Measurements from ENCODE around the gene ATG10.
"Not testable (repeated sequence)": the region's sequence is repeated elsewhere in the genome, so short reads cannot be mapped to it uniquely, and the experiment has no call there.

The ATG10 gene

DNA sequence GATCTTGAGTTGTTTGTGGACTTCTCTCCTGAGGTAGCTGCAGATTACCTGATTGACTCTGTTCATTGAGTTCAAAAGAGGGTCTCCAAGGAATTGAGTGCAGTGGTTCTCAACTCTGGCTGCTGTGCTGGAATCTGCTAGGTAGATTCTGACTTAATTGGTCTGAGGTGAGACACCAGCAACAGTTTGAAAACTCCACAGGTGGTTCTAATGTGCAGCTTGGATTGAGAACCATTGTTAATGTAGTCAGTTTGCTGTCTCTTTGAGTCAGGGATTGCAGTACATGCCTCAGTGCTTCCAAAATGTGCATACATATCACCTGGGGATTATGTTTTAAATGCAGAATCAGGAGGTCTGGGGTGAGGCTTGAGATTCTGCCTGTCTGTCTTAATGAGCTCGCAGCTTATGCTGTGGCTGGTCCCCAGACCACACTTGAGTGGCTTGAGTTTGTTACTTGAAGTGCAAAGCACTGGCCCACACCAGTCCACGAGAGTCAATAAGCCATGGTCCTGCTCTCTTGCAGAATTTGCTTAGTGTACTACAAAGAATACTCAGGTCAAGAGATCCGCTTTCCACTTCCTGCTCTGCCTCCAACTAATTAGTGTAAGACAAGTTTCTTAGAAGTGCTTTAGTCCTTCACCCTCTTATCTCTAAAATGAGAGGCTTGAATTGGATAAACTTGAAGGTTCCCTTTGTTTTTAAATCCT is 82.3 kb downstream of the ATG10 start:
- DNase-seq (ENCODE audit: low read depth, low spot score) = no peak

DNA sequence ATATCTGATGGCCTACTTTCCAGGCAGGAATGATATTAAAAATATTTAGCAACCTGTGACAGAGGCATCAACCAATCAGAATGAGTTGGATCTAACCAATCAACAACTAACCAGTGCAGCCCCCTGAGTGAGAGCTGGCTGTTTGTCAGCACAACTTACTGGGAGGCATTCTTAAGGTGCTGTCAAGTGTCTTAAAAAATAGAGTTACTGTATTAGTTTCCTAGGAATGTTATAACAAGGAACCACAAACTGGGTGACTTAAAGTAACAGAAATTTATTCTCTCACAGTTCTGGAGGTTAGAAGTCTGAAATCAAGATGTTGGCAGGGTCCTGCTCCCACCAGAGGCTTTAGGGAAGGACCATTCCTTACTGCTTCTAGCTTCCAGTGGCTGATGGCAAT is 85.2 kb downstream of the ATG10 start:
- peak; percentile 72 for DNase-seq (ENCODE audit: low read depth, low spot score)

DNA sequence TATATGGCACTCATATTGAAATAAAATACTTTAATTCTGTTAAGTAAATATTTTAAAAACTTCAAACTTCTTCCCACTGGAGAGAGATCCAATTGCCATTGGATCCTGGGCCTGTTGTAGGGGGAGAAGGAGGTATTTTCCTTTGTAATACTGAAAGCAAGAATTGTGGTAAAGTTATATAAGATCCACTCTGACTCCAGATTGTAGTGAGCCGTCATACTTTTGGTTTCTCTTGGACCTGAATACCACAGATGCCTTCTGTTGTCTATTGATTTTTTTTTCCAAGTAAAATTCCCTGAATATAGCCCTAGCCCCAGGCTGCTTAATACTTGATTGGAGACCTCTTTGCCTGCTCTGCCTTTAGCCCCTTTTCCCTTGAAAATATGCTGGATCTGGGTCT is 86.9 kb downstream of the ATG10 start:
- peak; percentile 47 for DNase-seq (ENCODE audit: low read depth, low spot score)

DNA sequence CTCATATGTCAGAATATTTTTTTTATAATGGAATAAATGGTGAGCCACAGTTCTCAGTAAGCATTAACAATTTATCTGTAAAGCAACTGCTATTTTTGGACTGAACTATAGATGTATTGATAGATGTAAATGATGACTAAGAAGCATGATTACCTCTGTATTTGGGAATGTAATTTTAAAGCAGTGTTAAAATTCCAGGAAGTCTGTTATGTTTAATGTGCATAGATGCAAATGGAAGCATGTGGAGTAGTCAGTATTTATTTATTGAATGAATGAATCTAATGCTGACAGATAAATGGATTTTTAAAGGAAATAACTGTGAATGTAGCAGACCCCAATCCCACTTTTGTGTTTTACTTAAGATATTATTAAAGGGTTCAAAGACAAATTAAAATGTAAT is 95.0 kb downstream of the ATG10 start:
- no peak for DNase-seq (ENCODE audit: low read depth, low spot score)

DNA sequence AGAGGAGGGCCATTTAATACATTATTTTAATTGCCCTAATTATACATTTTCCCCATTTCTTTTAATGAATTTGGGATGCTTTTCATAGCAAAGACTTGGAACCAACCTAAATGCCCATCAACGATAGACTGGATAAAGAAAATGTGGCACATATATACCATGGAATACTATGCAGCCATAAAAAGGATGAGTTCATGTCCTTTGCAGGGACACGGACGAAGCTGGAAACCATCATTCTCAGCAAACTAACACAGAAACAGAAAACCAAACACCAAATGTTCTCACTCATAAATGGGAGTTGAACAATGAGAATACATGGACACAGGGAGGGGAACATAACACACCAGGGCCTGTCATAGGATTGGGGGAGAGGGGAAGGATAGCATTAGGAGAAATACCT is 96.2 kb downstream of the ATG10 start:
- not testable (repeated sequence) for DNase-seq (ENCODE audit: low read depth, low spot score)

DNA sequence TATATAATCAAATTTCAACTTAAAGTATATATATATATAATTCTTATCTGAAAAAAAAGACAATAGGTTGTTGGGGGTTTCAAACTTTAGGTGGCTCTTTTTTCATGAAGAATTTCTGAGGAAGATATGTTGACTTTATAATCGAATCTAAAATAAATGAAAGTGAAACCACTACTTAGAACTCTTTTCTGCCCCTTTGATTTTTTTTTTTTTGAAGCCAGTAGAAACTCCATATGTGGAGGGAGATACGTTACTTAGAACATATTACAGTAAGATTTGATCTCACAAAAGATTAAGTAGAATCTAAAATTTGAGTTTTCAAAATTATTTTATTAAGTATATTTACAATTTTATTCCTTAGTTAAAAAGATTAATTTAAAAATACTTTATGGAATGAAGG is 96.9 kb downstream of the ATG10 start:
- DNase-seq (ENCODE audit: low read depth, low spot score) = no peak

DNA sequence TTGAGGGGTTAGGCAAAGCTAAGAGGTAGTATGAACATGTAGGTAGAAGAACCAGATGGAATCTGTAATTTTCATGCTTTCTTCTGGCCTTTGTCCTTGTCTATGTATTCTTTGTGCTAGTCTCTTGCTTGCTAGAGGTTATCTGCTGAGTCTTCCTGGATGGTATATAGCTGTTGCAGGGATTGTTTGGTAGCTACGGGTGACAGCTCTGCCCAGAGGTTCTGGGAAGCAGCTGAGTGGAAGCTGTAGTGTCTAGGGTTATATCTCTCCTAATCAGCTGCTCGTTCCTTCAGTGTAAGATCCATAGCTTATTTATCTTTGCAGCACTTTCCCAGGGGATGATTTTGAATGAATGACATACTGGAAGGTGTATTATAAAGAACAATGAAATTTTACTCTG is 100.3 kb downstream of the ATG10 start:
- no peak for DNase-seq (ENCODE audit: low read depth, low spot score)

DNA sequence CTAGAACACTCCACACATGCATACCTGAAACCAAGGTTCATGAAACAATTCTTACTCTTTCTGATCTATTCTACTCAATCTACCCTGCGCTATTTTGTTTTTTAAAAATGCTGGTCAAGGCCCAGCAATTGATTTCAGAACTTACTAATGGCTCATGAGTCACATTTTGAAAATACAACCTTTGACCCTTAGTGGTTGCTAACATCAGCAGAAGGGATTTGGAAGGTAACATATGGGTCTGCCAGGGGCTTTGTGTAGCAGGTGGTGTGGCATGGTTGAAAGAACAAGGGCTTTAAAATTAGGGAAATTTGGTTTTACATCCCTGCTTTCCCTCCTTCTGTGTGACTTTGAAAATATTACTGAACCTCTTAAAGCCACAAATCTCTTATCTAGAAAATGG is 101.4 kb downstream of the ATG10 start:
- DNase-seq (ENCODE audit: low read depth, low spot score) = no peak

DNA sequence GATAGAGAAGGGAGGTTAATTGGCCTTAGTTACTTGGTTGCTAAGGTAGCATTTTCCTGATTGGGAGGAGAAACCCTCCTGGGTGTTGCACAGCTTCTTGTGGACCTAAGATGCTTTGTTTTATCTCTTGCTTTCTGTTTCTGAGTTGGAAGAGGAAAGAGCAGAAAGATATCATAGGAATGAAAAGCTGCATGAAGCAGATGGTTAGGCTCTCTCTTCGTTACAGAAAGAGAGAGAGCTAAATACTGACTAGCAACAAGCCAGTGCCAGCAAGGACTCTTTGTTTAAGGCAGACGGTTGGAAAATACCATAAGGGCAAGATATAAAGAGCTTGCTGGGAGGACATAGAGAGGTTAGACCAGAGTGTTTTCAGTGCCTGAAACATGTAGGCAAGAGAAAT is 103.1 kb downstream of the ATG10 start:
- DNase-seq (ENCODE audit: low read depth, low spot score) = peak; percentile 4

DNA sequence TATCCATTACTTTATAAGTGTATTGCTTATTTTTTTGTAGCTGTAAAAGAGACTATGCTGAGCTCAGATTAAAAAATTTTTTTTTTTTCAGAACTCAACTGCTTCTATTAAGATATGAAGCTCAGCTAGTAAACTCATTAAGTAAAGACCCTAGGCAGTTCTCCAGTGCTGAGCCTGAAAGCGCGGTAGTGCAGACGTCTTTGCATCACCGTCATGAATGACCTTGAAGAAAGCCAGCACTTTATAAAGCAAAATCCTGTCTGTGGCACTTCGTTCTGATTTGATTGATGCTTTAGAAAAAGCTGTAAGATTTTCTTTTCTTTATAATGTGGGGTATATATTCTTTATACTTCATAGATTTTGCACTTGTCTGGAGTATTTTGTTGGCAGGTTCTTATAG is 105.7 kb downstream of the ATG10 start:
- no peak for DNase-seq (ENCODE audit: low read depth, low spot score)

DNA sequence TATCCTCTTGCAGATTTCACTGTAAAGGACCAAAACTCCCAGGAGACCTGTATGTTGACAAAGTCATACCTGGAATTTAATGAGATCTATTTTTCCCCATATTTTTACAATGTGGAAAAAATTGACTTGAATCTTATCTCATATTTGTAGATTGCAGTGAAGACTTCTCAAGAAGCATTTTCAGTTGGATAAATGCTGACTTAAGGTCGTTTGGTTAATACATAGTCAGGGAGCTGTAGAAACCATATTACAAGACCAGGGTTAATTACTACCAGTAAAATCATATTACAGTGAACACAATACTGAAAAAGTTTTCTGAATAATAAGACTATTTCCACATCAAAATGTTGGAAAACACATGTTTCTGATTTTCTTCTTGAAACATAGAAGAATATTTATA is 119.8 kb downstream of the ATG10 start:
- no peak for DNase-seq (ENCODE audit: low read depth, low spot score)

DNA sequence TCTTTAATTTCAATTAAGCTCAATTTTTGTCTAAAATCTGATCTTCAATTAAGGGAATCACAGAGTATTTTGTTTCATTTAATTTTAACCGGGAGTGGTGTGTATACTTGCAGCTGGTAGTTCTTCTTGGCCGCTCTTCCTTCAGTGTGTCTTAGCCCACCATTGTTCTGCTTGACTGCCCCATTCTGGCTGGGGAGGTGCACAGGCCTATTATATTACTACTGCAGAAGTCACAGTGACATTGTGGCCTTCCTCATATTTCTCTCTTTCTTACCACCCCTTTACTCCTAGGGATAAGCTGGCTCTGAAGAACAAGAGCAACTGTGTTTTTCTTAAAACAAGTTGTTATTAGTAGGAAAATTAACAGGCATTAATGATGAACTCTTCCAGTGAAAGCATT is 123.7 kb downstream of the ATG10 start:
- DNase-seq (ENCODE audit: low read depth, low spot score) = no peak

DNA sequence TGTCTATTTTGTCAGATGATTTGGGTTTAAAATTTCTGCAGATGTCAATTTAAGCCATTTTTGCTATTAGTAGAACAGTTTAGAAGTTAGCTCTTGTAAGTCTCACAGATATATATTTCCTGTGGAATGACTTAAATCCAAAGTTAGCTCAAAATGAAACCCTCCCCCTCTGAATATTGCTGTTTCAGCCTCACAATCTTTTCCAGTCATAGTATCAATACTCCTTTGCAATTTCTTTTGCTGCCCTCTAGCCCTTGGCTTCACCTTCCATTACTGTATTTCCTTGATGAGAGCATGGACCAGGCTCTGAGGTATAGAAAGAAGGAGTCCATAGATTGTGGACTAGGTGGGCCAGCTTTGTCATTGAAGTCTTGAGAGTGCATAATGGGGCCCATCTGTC is 124.4 kb downstream of the ATG10 start:
- no peak for DNase-seq (ENCODE audit: low read depth, low spot score)

DNA sequence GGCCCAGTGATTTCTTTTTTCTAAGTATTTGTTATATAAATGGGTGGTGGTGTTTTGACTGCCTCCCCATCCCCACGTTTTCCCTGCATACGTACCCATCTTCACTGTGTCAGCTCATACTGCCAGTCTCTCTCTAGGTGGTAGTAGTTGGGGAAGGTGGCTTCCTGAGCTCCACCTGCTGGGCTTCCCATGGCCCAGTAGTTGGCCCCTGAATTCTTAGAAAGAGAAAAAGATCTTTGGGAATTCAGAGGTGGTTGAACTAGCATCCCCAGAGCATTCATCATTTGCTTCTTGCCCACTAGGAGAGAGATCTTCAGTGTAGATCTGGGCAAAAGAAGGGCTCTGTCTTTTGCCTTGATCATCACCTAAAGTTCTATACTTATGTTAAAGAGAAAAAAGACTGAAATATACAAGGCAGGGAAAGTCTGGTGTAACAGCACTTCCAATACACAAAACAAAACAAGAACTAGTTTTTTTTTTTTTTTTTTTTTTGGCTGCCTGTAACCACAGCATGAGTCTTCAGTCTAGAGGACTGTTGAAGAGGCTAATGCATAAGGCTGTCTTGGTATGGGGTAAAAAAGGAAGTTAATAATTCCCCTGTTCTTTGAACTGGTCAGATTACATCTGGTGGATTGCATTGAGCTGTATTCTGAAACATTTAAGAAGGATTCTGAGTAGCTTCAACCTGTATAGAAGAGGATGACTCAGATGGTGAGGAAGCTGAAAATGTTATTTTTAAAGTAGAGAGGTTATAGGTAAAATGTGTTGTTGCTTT is 128.7 kb downstream of the ATG10 start:
- peak; percentile 37 for DNase-seq (ENCODE audit: low read depth, low spot score)

DNA sequence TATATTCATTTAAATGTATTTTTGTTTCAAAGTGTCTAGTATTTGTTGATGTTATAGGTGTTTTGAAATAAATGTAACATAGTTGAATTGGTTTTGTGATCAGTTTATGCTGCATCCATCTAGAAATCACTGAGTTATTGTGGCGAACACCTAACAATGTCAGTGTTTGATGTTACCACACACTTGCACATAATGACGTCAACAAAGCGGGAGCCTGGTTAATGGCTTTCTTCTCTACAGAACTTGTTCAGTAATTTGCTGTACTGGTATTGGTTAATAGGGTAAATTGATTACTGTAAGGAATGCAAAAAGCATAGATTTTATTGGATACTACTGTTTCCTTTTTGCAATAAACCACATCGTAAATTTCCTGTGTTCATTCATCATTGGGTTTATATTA is 133.0 kb downstream of the ATG10 start:
- DNase-seq (ENCODE audit: low read depth, low spot score) = no peak

DNA sequence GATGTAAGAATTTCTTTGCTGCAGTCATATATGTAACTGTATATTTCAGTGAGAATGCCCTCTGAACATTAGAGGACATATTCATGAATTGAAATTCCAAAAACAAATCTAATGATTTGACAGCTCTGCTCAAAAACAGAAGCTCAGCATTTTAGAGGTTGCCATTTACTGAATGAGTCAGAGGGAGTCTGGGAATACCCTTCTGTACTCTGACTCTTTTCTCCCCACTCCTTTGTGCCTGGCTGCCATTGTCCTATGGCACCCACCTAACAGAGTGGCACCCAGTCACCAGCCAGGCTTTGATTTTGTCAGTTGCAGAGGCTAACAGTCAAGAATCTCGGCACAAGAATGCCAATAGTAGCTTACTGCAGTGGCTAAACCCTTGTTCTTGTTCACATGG is 133.6 kb downstream of the ATG10 start:
- peak; percentile 48 for DNase-seq (ENCODE audit: low read depth, low spot score)

DNA sequence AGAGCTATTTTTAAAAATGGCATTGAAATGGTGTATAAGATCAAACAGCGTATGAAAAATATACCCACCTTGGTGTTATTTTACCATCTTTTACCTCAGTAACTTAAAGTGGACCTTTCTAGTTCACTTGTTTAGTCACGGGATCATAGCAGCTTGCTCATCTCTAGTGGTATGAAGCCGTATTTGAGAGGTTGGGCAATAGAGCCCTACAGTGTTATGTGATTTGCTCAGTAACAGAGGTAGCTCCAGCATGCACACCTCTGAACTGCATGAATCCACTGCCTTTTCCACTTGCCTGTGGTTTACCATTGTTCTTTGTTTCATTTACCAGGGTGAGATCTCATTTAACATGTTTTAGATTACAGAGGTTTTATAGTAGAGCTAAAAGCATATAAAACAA is 134.4 kb downstream of the ATG10 start:
- DNase-seq (ENCODE audit: low read depth, low spot score) = peak; percentile 16

DNA sequence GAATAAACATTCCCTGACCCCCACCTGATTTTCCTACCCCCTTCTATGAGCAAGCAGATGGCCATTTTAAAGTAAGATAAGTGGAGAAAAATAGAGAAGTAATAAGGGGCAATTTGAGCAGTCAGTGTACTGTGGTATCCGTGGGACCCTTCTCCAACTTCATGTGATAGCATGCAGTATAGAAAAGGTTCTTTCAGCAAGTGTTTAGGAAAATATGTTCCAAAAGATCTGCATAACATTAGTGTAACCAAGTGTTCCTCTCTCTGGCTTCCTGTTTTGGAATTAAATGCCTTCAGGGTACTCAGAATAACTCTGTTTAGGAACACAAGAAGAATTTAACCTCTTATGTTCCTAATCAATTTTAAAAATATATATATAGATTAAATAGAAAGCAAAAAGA is 134.9 kb downstream of the ATG10 start:
- peak; percentile 4 for DNase-seq (ENCODE audit: low read depth, low spot score)

DNA sequence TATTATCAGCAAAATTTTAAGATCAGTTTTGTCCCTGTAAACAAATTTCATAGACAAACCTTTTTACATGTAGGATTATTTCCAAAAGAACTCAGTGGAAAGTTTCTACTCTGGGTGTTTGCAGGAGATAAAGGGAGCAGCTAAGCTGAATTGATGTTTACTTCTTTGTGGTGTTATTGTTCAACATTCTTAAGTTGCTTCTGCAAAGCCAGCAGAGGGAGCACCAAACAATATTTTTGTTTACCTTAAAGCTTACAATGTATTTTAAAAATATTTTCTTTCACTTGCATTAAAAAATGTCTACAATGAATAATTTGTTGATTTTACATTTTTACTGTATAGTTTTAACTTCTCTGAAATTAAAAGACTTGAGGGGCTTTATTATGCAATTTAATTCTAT is 135.4 kb downstream of the ATG10 start:
- DNase-seq (ENCODE audit: low read depth, low spot score) = peak; percentile 26

DNA sequence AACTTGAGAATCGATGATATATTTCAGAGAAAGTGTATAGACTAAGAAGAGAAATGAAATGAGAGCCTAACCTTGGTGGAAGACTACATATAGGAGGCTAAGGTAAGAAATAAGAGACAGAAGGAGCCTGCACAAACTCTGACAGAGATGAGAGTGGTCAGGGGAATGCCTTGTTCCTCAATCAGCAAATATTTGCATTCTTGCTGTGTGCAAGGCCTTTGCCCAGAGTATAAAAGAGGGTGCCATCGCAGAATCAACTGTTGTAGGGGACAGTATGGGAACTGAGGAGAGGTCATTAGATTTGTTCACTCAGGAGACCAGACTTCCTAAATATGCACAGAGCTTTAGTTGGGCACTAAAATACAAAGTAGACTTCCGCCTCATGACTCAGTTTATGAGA is 137.2 kb downstream of the ATG10 start:
- no peak for DNase-seq (ENCODE audit: low read depth, low spot score)

DNA sequence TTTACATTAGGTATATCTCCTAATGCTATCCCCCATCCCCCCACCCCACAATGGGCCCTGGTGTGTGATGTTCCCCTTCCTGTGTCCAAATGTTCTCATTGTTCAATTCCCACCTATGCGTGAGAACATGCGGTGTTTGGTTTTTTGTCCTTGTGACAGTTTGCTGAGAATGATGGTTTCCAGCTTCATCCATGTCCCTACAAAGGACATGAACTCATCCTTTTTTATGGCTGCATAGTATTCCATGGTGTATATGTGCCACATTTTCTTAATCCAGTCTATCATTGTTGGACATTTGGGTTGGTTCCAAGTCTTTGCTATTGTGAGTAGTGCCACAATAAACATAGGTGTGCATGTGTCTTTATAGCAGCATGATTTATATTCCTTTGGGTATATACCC is 138.1 kb downstream of the ATG10 start:
- DNase-seq (ENCODE audit: low read depth, low spot score) = not testable (repeated sequence)

DNA sequence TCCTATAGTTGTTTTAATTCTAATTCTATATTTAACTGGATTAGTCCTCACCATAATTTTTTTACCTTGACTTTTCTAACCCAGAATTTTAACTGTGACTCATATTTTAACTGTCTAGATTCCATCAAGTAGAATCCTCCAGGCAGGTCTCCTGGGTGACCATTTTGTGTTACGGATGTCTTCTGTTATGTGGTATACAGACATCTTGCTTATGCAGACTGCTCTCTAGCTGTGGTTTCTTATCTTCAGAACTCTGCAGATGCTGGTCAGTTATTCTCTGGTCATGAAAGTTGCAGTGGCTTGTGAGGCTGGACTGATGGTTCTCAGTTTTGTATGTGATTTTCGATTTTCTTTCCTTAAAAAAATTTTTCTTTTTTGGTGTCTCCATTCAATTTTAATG is 139.4 kb downstream of the ATG10 start:
- DNase-seq (ENCODE audit: low read depth, low spot score) = peak; percentile 58

DNA sequence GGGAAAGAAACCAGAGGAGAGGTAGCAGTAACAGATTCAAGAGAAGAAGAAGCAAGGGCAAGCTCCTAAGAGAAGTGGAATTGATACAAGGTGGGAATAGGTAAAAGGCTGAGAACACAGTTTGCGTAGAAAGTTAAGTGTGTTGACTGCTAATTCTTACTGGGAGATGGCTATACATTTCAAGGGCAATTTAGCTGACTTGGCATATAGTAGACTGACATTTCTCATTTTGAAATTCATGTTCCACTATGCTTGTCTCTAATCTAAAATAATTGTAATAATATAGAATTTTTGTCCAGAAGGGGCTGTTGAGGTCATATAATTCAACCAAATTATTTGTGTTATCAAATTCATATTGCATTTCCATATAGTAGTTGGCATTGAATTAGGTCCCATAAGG is 144.0 kb downstream of the ATG10 start:
- no peak for DNase-seq (ENCODE audit: low read depth, low spot score)

Data from astrocyte of the hippocampus (primary cell).